ENCODE measurements around the gene SLC16A3. TPM values are rescaled to one million over a fixed set of nuclear protein-coding genes. Genes with fewer than 3 reads are reported as not detected.

SLC16A3 gene
- total and polyA plus RNA-seq, 9 of the 15 experiments (the other 6 are each of a cell fraction or from before 2014, with no cell fraction given): 0.11 to 5.4 (median 1.2) TPM; not detected in 2

DNA sequence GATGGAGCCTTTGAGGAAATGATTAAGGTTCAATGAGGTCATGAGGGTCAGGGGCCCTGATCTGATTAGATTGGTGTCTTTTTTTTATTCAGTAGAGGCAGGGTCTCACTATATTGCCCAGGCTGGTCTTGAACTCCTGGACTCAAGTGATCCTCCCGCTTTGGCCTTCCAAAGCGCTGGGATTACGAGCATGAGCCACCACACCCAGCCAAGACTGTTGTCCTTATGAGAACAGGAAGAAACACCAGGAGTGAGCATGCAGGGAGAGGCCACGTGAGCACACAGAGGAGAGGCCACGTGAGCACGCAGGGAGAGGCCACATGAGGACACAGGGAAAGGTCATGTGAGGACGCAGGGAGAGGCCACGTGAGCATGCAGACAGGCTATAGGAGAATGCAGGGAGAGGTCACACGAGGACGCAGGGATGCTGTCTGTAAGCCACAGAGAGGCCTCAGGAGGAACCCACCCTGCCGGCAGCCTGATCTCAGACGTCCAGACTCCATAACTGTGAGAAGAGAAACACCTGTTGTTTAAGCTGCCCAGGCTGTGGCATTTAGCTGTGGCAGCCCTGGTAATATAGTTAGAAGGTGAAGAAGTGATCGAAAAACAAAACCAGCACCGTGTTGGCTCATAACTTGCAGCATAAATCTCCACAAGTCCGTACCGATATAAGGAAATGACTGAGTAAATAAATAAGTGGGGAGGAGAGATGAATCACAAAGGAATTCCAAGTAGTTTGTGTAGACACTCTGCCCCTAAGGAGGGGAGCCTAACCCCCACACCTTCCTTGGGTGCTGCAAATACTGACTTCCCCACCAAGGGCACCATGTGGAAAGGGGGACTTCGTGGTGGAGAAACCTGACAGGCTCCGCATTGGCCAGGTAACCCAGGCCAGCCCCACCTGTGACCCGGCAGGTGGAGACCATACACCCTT, 59.3 kb downstream of the SLC16A3 start (continued):
- no peak; the same call in 1 of the 2 replicates for TF ChIP-seq GABPA (tag; conservative IDR thresholded peaks at IDR 0.05; ENCODE audit: low read depth)
- peak; percentile 80 for TF ChIP-seq C11orf30 (IDR thresholded peaks at IDR 0.05; ENCODE audit: low read depth)
- peak; percentile 22 for TF ChIP-seq MEIS2 (IDR thresholded peaks at IDR 0.05; ENCODE audit: partially characterized antibody)
- 0 out of 2 replicates have a peak, but pooled peaks have one; percentile 20 for TF ChIP-seq SMAD3 (CRISPR knock-in tag; conservative IDR thresholded peaks at IDR 0.05)
- TF ChIP-seq KLF13 (tag; IDR thresholded peaks at IDR 0.05; ENCODE audit: borderline replicate concordance, low read depth): no peak
- peak in 1 of 2 experiments; percentile 27; a peak in 1 of 4 replicates for TF ChIP-seq TEAD1 (CRISPR knock-in tag; IDR thresholded peaks at IDR 0.05)
- TF ChIP-seq NELFE (IDR thresholded peaks at IDR 0.05; ENCODE audit: insufficient read depth, insufficient read length): no peak
- TF ChIP-seq ZNF23 (CRISPR knock-in tag; IDR thresholded peaks at IDR 0.05): no peak
- peak; percentile 55 for TF ChIP-seq HCFC1 (IDR thresholded peaks at IDR 0.05; ENCODE audit: low read depth, low read length)
- TF ChIP-seq ZNF507 (tag; conservative IDR thresholded peaks at IDR 0.05): no peak
- TF ChIP-seq, protein P1, sequence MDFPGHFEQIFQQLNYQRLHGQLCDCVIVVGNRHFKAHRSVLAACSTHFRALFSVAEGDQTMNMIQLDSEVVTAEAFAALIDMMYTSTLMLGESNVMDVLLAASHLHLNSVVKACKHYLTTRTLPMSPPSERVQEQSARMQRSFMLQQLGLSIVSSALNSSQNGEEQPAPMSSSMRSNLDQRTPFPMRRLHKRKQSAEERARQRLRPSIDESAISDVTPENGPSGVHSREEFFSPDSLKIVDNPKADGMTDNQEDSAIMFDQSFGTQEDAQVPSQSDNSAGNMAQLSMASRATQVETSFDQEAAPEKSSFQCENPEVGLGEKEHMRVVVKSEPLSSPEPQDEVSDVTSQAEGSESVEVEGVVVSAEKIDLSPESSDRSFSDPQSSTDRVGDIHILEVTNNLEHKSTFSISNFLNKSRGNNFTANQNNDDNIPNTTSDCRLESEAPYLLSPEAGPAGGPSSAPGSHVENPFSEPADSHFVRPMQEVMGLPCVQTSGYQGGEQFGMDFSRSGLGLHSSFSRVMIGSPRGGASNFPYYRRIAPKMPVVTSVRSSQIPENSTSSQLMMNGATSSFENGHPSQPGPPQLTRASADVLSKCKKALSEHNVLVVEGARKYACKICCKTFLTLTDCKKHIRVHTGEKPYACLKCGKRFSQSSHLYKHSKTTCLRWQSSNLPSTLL (IDR thresholded peaks at IDR 0.05): no peak
- TF ChIP-seq THRAP3 (IDR thresholded peaks at IDR 0.05; ENCODE audit: borderline replicate concordance): no peak

Small RNA genes lying within 50 kb of the gene (microRNA-seq; reads per million reads assigned to microRNA genes)
- not detected for gene MIR6787 (ENCODE audit: borderline microRNAs expressed)

Other genes starting within 250 kb of the SLC16A3 start
Only the 7 nearest of the 18 such genes appear.
- gene FASN, start 130.8 kb upstream of the SLC16A3 start, total RNA-seq (2014; rRNA removed): 214 and 239 TPM in 2 replicates
- 11.2 and 13.9 TPM in 2 replicates for gene FASN, start 130.8 kb upstream of the SLC16A3 start, total RNA-seq (2014; rRNA removed; fragmentation: Illumina TruSeq; extraction: Trizol)
- 50.9 and 61.1 TPM in 2 replicates for gene FASN, start 130.8 kb upstream of the SLC16A3 start, total RNA-seq (2015; rRNA removed; fragmentation: Illumina TruSeq; extraction: Trizol)
- gene FASN, start 130.8 kb upstream of the SLC16A3 start, total RNA-seq (2021): 605 and 663 TPM in 2 replicates
- 49.8 and 133 TPM in 2 replicates for gene FASN, start 130.8 kb upstream of the SLC16A3 start, polyA plus RNA-seq (2011; rRNA removed)
- 49.9 and 181 TPM in 2 replicates for gene FASN, start 130.8 kb upstream of the SLC16A3 start, polyA plus RNA-seq (2014; fragmentation: Illumina TruSeq; extraction: Trizol)
- under 1 TPM; 0.15 to 0.20 TPM for gene FASN, start 130.8 kb upstream of the SLC16A3 start, polyA plus RNA-seq (2014; fragmentation: Nextera tagmentation; extraction: Ambion mirVana)
- 157 and 181 TPM in 2 replicates for gene FASN, start 130.8 kb upstream of the SLC16A3 start, polyA plus RNA-seq (2014; rRNA removed)
- 13.6 and 19.0 TPM in 2 replicates for gene CCDC57, start 16.2 kb upstream of the SLC16A3 start, total RNA-seq (2014; rRNA removed)
- gene CCDC57, start 16.2 kb upstream of the SLC16A3 start, total RNA-seq (2014; rRNA removed; fragmentation: Illumina TruSeq; extraction: Trizol): 10.7 TPM in 2 replicates
- 17.1 and 18.1 TPM in 2 replicates for gene CCDC57, start 16.2 kb upstream of the SLC16A3 start, total RNA-seq (2015; rRNA removed; fragmentation: Illumina TruSeq; extraction: Trizol)
- gene CCDC57, start 16.2 kb upstream of the SLC16A3 start, total RNA-seq (2021): 33.8 and 36.0 TPM in 2 replicates
- 26.3 and 31.1 TPM in 2 replicates for gene CCDC57, start 16.2 kb upstream of the SLC16A3 start, polyA plus RNA-seq (2011; rRNA removed)
- gene CCDC57, start 16.2 kb upstream of the SLC16A3 start, polyA plus RNA-seq (2014; fragmentation: Illumina TruSeq; extraction: Trizol): 12.9 and 19.9 TPM in 2 replicates
- gene CCDC57, start 16.2 kb upstream of the SLC16A3 start, polyA plus RNA-seq (2014; fragmentation: Nextera tagmentation; extraction: Ambion mirVana): 1 to 10 TPM in 1 of 2 experiments, under 1 TPM in 1; 0.83 to 1.1 TPM
- gene CCDC57, start 16.2 kb upstream of the SLC16A3 start, polyA plus RNA-seq (2014; rRNA removed): 34.8 and 36.2 TPM in 2 replicates
- gene CSNK1D, start 44.7 kb downstream of the SLC16A3 start, total RNA-seq (2014; rRNA removed): 26.1 and 39.0 TPM in 2 replicates
- gene CSNK1D, start 44.7 kb downstream of the SLC16A3 start, total RNA-seq (2014; rRNA removed; fragmentation: Illumina TruSeq; extraction: Trizol): 35.9 and 41.3 TPM in 2 replicates
- 35.7 and 36.6 TPM in 2 replicates for gene CSNK1D, start 44.7 kb downstream of the SLC16A3 start, total RNA-seq (2015; rRNA removed; fragmentation: Illumina TruSeq; extraction: Trizol)
- gene CSNK1D, start 44.7 kb downstream of the SLC16A3 start, total RNA-seq (2021): 95.3 and 114 TPM in 2 replicates
- 82.8 and 96.8 TPM in 2 replicates for gene CSNK1D, start 44.7 kb downstream of the SLC16A3 start, polyA plus RNA-seq (2011; rRNA removed)
- 123 and 133 TPM in 2 replicates for gene CSNK1D, start 44.7 kb downstream of the SLC16A3 start, polyA plus RNA-seq (2014; fragmentation: Illumina TruSeq; extraction: Trizol)
- gene CSNK1D, start 44.7 kb downstream of the SLC16A3 start, polyA plus RNA-seq (2014; fragmentation: Nextera tagmentation; extraction: Ambion mirVana): 1 to 10 TPM; 6.5 to 7.4 TPM
- 81.0 and 90.3 TPM in 2 replicates for gene CSNK1D, start 44.7 kb downstream of the SLC16A3 start, polyA plus RNA-seq (2014; rRNA removed)
- gene CD7, start 88.6 kb downstream of the SLC16A3 start, total RNA-seq (2014; rRNA removed): not detected in 2 replicates
- gene CD7, start 88.6 kb downstream of the SLC16A3 start, total RNA-seq (2014; rRNA removed; fragmentation: Illumina TruSeq; extraction: Trizol): not detected in 2 replicates
- gene CD7, start 88.6 kb downstream of the SLC16A3 start, total RNA-seq (2015; rRNA removed; fragmentation: Illumina TruSeq; extraction: Trizol): not detected in 2 replicates
- gene CD7, start 88.6 kb downstream of the SLC16A3 start, total RNA-seq (2021): 0.18 and 0.35 TPM in 2 replicates
- gene CD7, start 88.6 kb downstream of the SLC16A3 start, polyA plus RNA-seq (2011; rRNA removed): 0.21 and 0.85 TPM in 2 replicates
- not detected in 2 replicates for gene CD7, start 88.6 kb downstream of the SLC16A3 start, polyA plus RNA-seq (2014; fragmentation: Illumina TruSeq; extraction: Trizol)
- not detected for gene CD7, start 88.6 kb downstream of the SLC16A3 start, polyA plus RNA-seq (2014; fragmentation: Nextera tagmentation; extraction: Ambion mirVana)
- not detected in 2 replicates for gene CD7, start 88.6 kb downstream of the SLC16A3 start, polyA plus RNA-seq (2014; rRNA removed)
- 0.18 TPM in 1 of 2 replicates, not detected in the other for gene SECTM1, start 104.7 kb downstream of the SLC16A3 start, total RNA-seq (2014; rRNA removed)
- gene SECTM1, start 104.7 kb downstream of the SLC16A3 start, total RNA-seq (2014; rRNA removed; fragmentation: Illumina TruSeq; extraction: Trizol): not detected in 2 replicates
- not detected in 2 replicates for gene SECTM1, start 104.7 kb downstream of the SLC16A3 start, total RNA-seq (2015; rRNA removed; fragmentation: Illumina TruSeq; extraction: Trizol)
- 0.11 TPM in 1 of 2 replicates, not detected in the other for gene SECTM1, start 104.7 kb downstream of the SLC16A3 start, total RNA-seq (2021)
- 0.19 and 0.46 TPM in 2 replicates for gene SECTM1, start 104.7 kb downstream of the SLC16A3 start, polyA plus RNA-seq (2011; rRNA removed)
- 0.15 TPM in 1 of 2 replicates, not detected in the other for gene SECTM1, start 104.7 kb downstream of the SLC16A3 start, polyA plus RNA-seq (2014; fragmentation: Illumina TruSeq; extraction: Trizol)
- not detected for gene SECTM1, start 104.7 kb downstream of the SLC16A3 start, polyA plus RNA-seq (2014; fragmentation: Nextera tagmentation; extraction: Ambion mirVana)
- not detected in 2 replicates for gene SECTM1, start 104.7 kb downstream of the SLC16A3 start, polyA plus RNA-seq (2014; rRNA removed)
- gene TEX19, start 130.2 kb downstream of the SLC16A3 start, total RNA-seq (2014; rRNA removed): 1.6 and 2.4 TPM in 2 replicates
- gene TEX19, start 130.2 kb downstream of the SLC16A3 start, total RNA-seq (2014; rRNA removed; fragmentation: Illumina TruSeq; extraction: Trizol): 0.93 and 1.4 TPM in 2 replicates
- 1.6 and 2.0 TPM in 2 replicates for gene TEX19, start 130.2 kb downstream of the SLC16A3 start, total RNA-seq (2015; rRNA removed; fragmentation: Illumina TruSeq; extraction: Trizol)
- 1.4 and 2.1 TPM in 2 replicates for gene TEX19, start 130.2 kb downstream of the SLC16A3 start, total RNA-seq (2021)
- gene TEX19, start 130.2 kb downstream of the SLC16A3 start, polyA plus RNA-seq (2011; rRNA removed): 3.6 and 4.9 TPM in 2 replicates
- gene TEX19, start 130.2 kb downstream of the SLC16A3 start, polyA plus RNA-seq (2014; fragmentation: Illumina TruSeq; extraction: Trizol): 1.9 and 2.3 TPM in 2 replicates
- gene TEX19, start 130.2 kb downstream of the SLC16A3 start, polyA plus RNA-seq (2014; fragmentation: Nextera tagmentation; extraction: Ambion mirVana): under 1 TPM; 0.10 to 0.57 TPM
- 1.9 and 2.2 TPM in 2 replicates for gene TEX19, start 130.2 kb downstream of the SLC16A3 start, polyA plus RNA-seq (2014; rRNA removed)
- gene UTS2R, start 142.7 kb downstream of the SLC16A3 start, total RNA-seq (2014; rRNA removed): not detected in 2 replicates
- not detected in 2 replicates for gene UTS2R, start 142.7 kb downstream of the SLC16A3 start, total RNA-seq (2014; rRNA removed; fragmentation: Illumina TruSeq; extraction: Trizol)
- not detected in 2 replicates for gene UTS2R, start 142.7 kb downstream of the SLC16A3 start, total RNA-seq (2015; rRNA removed; fragmentation: Illumina TruSeq; extraction: Trizol)
- 0.22 TPM in 1 of 2 replicates, not detected in the other for gene UTS2R, start 142.7 kb downstream of the SLC16A3 start, total RNA-seq (2021)
- gene UTS2R, start 142.7 kb downstream of the SLC16A3 start, polyA plus RNA-seq (2011; rRNA removed): not detected in 2 replicates
- gene UTS2R, start 142.7 kb downstream of the SLC16A3 start, polyA plus RNA-seq (2014; fragmentation: Illumina TruSeq; extraction: Trizol): not detected in 2 replicates
- not detected for gene UTS2R, start 142.7 kb downstream of the SLC16A3 start, polyA plus RNA-seq (2014; fragmentation: Nextera tagmentation; extraction: Ambion mirVana)
- not detected in 2 replicates for gene UTS2R, start 142.7 kb downstream of the SLC16A3 start, polyA plus RNA-seq (2014; rRNA removed)